IPS-11a (cell line): ENCODE data around the gene PHF13.
"Not testable (repeated sequence)": the region's sequence is repeated elsewhere in the genome, so short reads cannot be mapped to it uniquely, and the experiment has no call there.

Experiments used
- H3K4me3 ChIP-seq: one replicate; pipeline ENCODE4 v1.5.1; 2013; ENCODE audit warnings: low read depth, low read length, control low read depth

The PHF13 gene

GRCh38 chr1:6586404-6586816 lies 27.1 kb upstream of the PHF13 start:
- no peak overlapping the region for H3K4me3 ChIP-seq

GRCh38 chr1:6587261-6588005 lies 26.1 kb upstream of the PHF13 start:
- no peak overlapping the region for H3K4me3 ChIP-seq

- H3K4me3 ChIP-seq, result no peak overlapping the region
Observed at GRCh38 chr1:6588128-6588892, 25.2 kb upstream of the PHF13 start.

- no peak overlapping the region for H3K4me3 ChIP-seq
Observed at GRCh38 chr1:6588893-6589520, 24.5 kb upstream of the PHF13 start.

GRCh38 chr1:6590046-6590445 lies 23.5 kb upstream of the PHF13 start:
- no peak overlapping the region for H3K4me3 ChIP-seq

- H3K4me3 ChIP-seq, result no peak overlapping the region
Observed at GRCh38 chr1:6591222-6591621, 22.3 kb upstream of the PHF13 start.

DNA sequence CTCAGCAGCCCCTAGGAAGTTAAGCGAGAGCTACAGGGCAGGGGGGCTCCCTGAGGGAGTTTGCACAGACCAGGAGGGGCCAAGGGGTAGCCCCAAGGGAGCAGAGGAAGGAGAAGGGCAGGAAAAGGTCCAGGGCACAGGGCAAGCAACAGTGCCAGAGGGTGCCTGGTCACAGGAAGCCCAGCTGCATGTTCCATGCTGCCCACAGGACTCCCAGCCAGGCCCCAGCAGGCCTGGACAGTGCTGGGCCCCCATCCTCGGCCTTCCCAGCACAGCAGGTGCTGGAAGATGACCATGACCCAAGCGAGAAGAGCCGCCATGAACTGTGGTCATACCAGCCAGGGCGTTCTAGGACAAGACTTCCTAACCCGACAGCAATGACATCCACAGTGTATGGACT lies 21.9 kb upstream of the PHF13 start:
- no peak overlapping the region for H3K4me3 ChIP-seq

GRCh38 chr1:6592441-6592840 lies 21.1 kb upstream of the PHF13 start:
- H3K4me3 ChIP-seq, result no peak overlapping the region

GRCh38 chr1:6592865-6593593 lies 20.5 kb upstream of the PHF13 start:
- no peak overlapping the region for H3K4me3 ChIP-seq

- H3K4me3 ChIP-seq, result no peak overlapping the region
Observed at GRCh38 chr1:6593810-6594209, 19.7 kb upstream of the PHF13 start.

DNA sequence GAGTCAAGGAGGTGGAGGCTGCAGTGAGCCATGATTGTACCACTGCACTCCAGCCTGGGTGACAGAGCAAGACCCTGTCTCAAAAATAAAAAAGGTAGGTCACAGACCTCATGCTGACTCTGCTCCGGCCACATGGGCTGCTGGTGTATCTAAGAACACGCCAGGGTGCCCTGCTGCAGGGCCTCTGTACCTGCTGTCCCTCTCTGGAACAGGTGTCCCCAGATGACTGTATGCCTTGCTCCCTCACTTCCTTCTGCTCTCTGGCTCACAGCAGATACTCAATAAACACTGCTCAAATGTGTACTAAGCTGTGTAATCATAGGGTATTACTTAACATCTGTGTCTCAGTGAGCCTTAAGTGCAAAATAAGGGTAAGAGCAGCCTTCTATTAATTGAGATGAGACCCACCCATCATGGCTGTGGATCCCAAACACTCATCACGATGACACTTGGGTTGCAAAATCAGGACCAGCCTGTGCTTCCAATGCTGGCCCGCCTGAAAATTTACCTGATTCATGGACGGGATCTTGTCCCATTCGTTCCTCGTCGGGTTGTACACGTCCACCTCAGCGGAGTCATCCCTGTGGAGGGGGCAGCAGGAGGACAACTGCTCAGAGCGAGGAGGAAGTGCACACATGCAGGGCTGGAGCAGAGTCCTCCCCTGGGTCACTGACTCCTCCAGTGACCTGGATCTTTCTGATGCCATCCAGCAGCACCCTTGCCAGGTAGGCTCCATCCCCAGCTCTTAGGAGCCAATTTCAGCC lies 18.4 kb upstream of the PHF13 start:
- no peak overlapping the region for H3K4me3 ChIP-seq

GRCh38 chr1:6596351-6596750 lies 17.2 kb upstream of the PHF13 start:
- no peak overlapping the region for H3K4me3 ChIP-seq

- no peak overlapping the region for H3K4me3 ChIP-seq
Observed at GRCh38 chr1:6596886-6597776, 16.4 kb upstream of the PHF13 start.

- H3K4me3 ChIP-seq, result no peak overlapping the region
Observed at GRCh38 chr1:6597777-6598131, 15.8 kb upstream of the PHF13 start.

DNA sequence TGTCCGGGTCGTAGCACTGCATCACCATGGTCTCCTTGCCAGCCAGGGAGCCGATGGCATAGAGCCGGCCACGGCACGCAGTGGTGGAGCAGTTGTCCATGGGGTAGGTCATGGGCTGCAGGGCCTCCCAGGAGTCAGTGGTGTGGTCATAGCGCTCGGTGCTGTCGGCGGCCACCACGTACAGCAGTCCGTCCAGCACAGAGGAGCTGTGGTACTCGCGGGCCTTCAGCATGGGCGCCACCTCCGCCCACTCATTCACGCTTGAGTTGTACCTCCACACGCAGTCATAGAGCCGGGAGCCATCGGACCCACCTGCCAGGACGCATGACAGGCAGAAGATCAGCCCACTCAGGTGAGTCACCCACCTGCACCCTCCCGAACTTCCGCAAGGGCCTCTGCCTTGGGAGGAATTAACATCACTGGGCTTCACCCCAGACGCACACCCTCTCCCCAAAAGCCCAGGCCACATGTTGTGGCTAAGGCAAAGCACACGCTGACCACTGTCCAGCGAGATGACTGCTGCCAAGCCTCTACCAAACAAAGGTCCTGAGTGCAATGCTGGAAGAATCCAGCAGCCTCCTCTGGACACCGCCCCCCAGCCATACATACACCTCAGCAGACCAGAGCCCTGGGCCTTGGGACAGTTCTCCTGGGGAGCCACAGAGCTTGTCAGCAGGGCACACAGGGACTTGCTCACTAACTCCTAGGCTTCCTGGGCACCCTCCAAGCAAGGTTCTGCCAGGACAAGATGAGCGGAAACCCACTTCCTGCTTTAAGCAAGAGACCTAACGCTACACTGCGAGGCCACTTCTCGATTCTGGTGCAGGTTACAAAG lies 14.2 kb upstream of the PHF13 start:
- H3K4me3 ChIP-seq, result no peak overlapping the region

- H3K4me3 ChIP-seq, result not testable (repeated sequence)
Observed at GRCh38 chr1:6599991-6600390, 13.5 kb upstream of the PHF13 start.

GRCh38 chr1:6600410-6601048 lies 13.0 kb upstream of the PHF13 start:
- H3K4me3 ChIP-seq, result peak overlapping the region; percentile 91
